OCI-LY3 (cell line): ENCODE results near the gene RTN3.
"Not testable (repeated sequence)": the region's sequence is repeated elsewhere in the genome, so short reads cannot be mapped to it uniquely, and the experiment has no call there.

ENCODE experiments used
- H2AFZ ChIP-seq: fragments of 200-600, 300-600 bp; shearing (Covaris generic); 2 replicates; pipeline ENCODE4 v1.6.0; 2014; ENCODE audit warnings: antibody characterized with exemption, low read depth, low read length
- H3K27ac ChIP-seq: fragments of 200-600, 300-600 bp; sonication (generic); 2 replicates; pipeline ENCODE4 v1.5.1; 2014; ENCODE audit warnings: mild to moderate bottlenecking, low read length, moderate library complexity, mixed read lengths
- H3K27me3 ChIP-seq: fragments of 200-600, 300-600 bp; sonication (generic); 2 replicates; pipeline ENCODE4 v1.6.1; 2014; ENCODE audit warnings: low read depth, low read length, mixed read lengths
- H3K36me3 ChIP-seq: fragments of 200-600, 300-600 bp; sonication (generic); replicated peaks from 2 replicates; pipeline ENCODE3; 2014; ENCODE audit warnings: low read depth, low read length, mixed read lengths
- H3K4me1 ChIP-seq: fragments of 300-600, 200-600 bp; sonication (generic); 2 replicates; pipeline ENCODE4 v1.6.1; 2014; ENCODE audit warnings: low read length, mixed read lengths
- H3K4me2 ChIP-seq: fragments of 200-600, 300-600 bp; sonication (generic); 2 replicates; pipeline ENCODE4 v1.6.1; 2014; ENCODE audit warnings: low read length, mixed read lengths
- H3K4me3 ChIP-seq: fragments of 300-600, 200-600 bp; sonication (generic); 2 replicates; pipeline ENCODE4 v1.5.1; 2014; ENCODE audit warnings: antibody characterized with exemption, mild to moderate bottlenecking, low read length, moderate library complexity
- H3K79me2 ChIP-seq: fragments of 300-600, 200-600 bp; shearing (Covaris generic); 2 replicates; pipeline ENCODE4 v1.6.1; 2014; ENCODE audit warnings: mild to moderate bottlenecking, low read length, mixed read lengths
- H3K9ac ChIP-seq: fragments of 300-600, 200-600 bp; shearing (Covaris generic); 2 replicates; pipeline ENCODE4 v1.6.0; 2014; ENCODE audit warnings: mild to moderate bottlenecking, low read length, moderate library complexity
- H3K9me3 ChIP-seq: fragments of 200-600, 300-600 bp; shearing (Covaris generic); 2 replicates; pipeline ENCODE4 v1.6.1; 2014; ENCODE audit warnings: low read length, mixed read lengths; ENCODE audit not compliant: insufficient read depth
- H4K20me1 ChIP-seq: fragments of 200-600, 300-600 bp; sonication (generic); 2 replicates; pipeline ENCODE4 v1.6.1; 2016; ENCODE audit warnings: low read length, mixed read lengths; ENCODE audit not compliant: insufficient read depth
- EZH2phosphoT487 ChIP-seq: fragments of 200-600 bp; shearing (Covaris generic); IDR thresholded peaks from 2 replicates; pipeline ENCODE4 v1.6.1; 2018; ENCODE audit warnings: antibody characterized with exemption, mixed run types, low read depth
- TF ChIP-seq, protein P1 (sequence below): fragments of 200-600, 300-600 bp; sonication (generic); IDR thresholded peaks from 2 replicates; pipeline ENCODE4 v1.5.1; 2014; ENCODE audit warnings: antibody characterized with exemption, low read length, low read depth

Gene RTN3

DNA sequence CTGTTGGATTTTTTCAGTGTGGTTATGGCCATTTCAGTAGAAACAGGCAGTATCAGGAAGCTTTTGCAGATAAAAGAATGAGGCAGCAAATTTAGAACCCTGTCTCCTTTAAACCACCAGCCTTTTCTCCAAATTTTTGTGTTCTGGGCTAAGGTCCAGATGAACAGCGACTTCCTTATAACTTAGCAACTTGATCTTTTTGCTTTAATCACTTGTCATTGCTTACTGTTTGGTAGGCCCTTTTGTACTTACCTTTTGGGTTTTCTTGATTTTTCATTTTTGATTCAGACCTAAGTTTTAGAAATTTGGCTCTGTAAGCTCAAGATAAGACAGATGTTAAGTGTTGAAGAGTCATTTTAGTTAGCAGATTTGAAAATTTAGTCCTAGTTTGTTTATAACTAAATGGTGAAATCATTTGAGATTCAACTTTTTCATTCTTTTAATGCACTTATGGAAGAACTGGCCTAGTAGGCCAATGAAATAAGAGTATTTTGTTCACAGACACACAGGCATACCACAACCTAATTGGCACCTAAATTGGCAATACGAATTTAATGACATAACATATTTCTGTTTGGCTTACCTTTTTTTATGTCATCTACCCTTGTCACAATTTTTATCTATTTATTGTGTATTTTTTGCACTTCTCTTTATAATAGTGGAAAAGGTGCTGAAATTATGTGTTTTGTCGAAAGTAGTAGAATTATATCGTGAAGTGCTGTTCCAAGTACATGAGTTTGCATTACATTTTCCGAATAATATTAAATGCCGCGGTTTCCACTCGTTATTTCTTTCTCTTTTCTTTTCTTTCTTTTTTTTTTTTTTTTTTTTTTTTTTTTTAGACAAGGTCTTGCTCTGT lies 2.1 kb downstream of the RTN3 start:
- peaks cover 18% of the 10 kb centered on the region for H3K4me1 ChIP-seq
- H3K9me3 ChIP-seq = no peaks in the 10 kb centered on the region
- no peak for TF ChIP-seq EZH2phosphoT487
- TF ChIP-seq, protein P1, sequence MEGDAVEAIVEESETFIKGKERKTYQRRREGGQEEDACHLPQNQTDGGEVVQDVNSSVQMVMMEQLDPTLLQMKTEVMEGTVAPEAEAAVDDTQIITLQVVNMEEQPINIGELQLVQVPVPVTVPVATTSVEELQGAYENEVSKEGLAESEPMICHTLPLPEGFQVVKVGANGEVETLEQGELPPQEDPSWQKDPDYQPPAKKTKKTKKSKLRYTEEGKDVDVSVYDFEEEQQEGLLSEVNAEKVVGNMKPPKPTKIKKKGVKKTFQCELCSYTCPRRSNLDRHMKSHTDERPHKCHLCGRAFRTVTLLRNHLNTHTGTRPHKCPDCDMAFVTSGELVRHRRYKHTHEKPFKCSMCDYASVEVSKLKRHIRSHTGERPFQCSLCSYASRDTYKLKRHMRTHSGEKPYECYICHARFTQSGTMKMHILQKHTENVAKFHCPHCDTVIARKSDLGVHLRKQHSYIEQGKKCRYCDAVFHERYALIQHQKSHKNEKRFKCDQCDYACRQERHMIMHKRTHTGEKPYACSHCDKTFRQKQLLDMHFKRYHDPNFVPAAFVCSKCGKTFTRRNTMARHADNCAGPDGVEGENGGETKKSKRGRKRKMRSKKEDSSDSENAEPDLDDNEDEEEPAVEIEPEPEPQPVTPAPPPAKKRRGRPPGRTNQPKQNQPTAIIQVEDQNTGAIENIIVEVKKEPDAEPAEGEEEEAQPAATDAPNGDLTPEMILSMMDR = no peak
- no peak overlapping the region for H2AFZ ChIP-seq
- peaks cover 3% of the 10 kb centered on the region; the same call in 1 of the 2 replicates for H4K20me1 ChIP-seq
- peaks cover 4% of the 10 kb centered on the region; the same call in 1 of the 2 replicates for H3K27me3 ChIP-seq
- peak overlapping the region; percentile 86 for H3K4me3 ChIP-seq
- no peaks in the 10 kb centered on the region for H3K36me3 ChIP-seq
- no peak overlapping the region for H3K27ac ChIP-seq
- H3K4me2 ChIP-seq = peak overlapping the region; percentile 79
- H3K9ac ChIP-seq = peak overlapping the region; percentile 86; the same call in 1 of the 2 replicates
- H3K79me2 ChIP-seq = peaks cover 23% of the 10 kb centered on the region

DNA sequence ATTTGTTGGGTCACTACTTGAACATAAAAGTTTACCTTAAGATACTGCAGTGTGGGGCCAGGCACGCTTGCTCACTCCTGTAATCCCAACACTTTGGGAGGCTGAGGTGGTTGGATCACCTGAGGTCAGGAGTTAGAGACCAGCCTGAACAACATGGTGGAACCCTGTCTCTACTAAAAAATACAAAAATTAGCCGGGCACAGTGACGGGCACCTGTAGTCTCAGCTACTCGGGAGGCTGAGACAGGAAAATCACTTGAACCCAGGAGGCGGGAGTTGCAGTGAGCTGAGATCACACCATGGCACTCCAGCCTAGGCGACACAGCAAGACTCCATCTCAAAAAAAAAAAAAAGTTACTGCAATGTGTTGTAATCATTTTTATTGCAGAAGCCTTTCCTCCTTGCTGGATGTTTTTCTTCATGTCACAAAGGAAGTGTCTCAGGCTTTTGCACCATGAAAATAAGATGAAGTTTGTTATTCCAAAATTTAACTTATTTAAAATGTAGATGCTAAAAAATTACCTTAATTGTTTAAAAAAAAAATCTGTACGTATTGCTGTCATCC lies 3.9 kb downstream of the RTN3 start:
- not testable (repeated sequence) for H3K27me3 ChIP-seq, H2AFZ ChIP-seq, H3K9me3 ChIP-seq, H3K9ac ChIP-seq, H4K20me1 ChIP-seq, H3K4me3 ChIP-seq, H3K4me2 ChIP-seq, H3K36me3 ChIP-seq, H3K27ac ChIP-seq
- H3K4me1 ChIP-seq = peaks cover 18% of the 10 kb centered on the region
- peaks cover 35% of the 10 kb centered on the region for H3K79me2 ChIP-seq

- Histone ChIP-seq H3K27me3 (no peaks in the 10 kb centered on the region), H3K4me1 (peaks cover 12% of the 10 kb centered on the region), H3K4me3 (no peak overlapping the region), H3K27ac (no peak overlapping the region), H3K4me2 (no peak overlapping the region), H3K36me3 (no peaks in the 10 kb centered on the region), H3K9me3 (no peaks in the 10 kb centered on the region), H3K9ac (no peak overlapping the region), H4K20me1 (peaks cover 11% of the 10 kb centered on the region; the same call in 1 of the 2 replicates), H3K79me2 (peaks cover 40% of the 10 kb centered on the region), H2AFZ (no peak overlapping the region)
- no peak for TF ChIP-seq EZH2phosphoT487
- TF ChIP-seq, protein P1 = no peak
Measured at GRCh38 chr11:63686926-63687325, 5.6 kb downstream of the RTN3 start.

DNA sequence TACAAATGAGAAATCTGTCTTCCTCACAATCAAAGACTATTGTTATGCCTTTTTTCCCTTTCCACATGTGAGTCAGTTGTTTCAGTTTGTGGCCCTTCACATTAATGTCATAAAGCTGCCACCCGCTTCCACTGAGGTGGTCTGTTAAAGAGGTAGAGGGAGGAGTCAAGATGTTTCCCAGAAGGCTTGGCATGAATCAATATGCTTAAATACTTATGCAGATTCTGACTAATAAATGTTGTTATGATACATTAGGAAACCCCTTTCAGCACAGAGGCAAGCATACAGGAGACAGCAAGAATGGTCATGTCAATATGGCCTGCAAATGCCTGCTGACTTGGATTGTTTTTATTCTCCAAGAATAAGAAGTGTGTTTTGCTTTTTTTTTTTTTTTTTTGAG lies 6.5 kb downstream of the RTN3 start:
- TF ChIP-seq EZH2phosphoT487 = no peak
- TF ChIP-seq, protein P1 = no peak
- Histone ChIP-seq H3K27me3 (no peaks in the 10 kb centered on the region), H3K79me2 (peaks cover 31% of the 10 kb centered on the region), H3K9me3 (no peaks in the 10 kb centered on the region), H3K4me2 (no peak overlapping the region), H4K20me1 (peaks cover 11% of the 10 kb centered on the region), H3K36me3 (no peaks in the 10 kb centered on the region), H3K4me3 (no peak overlapping the region), H2AFZ (no peak overlapping the region), H3K27ac (no peak overlapping the region), H3K4me1 (peaks cover 7% of the 10 kb centered on the region), H3K9ac (no peak overlapping the region)
